CD4-positive, alpha-beta T cell (primary cell): Measurements from ENCODE around the gene EDA2R. TPM values are rescaled to one million over a fixed set of nuclear protein-coding genes. Genes with fewer than 3 reads are reported as not detected.

ENCODE experiments used
- ATAC-seq: fragments of 200-7000 bp; cut with Tn5 transposase; one replicate; pipeline ENCODE4 v1.10.0; 2022; ENCODE audit warnings: mild to moderate bottlenecking; ENCODE audit not compliant: poor library complexity
- CTCF ChIA-PET: fragments of 350-600 bp; sonication (Branson Sonifier 250); formaldehyde crosslinking; loops from one replicate; lab custom pipeline; 2021; ENCODE audit warnings: antibody characterized with exemption, inconsistent platforms; lab: Charles Lee
- POLR2A ChIA-PET: fragments of 350-600 bp; sonication (Branson Sonifier 250); formaldehyde crosslinking; loops from one replicate; lab custom pipeline; 2021; ENCODE audit warnings: antibody characterized with exemption, inconsistent platforms; lab: Charles Lee
- DNase-seq, 14 experiments: peaks; one replicate each; pipeline ENCODE4 v3.0.0-alpha.2; 2013 to 2020; ENCODE audit warnings: mixed read lengths in 2 of 14
- H3K27ac ChIP-seq, 2 donors: one replicate each; pipeline versions ENCODE4 v1.5.1 to v1.7.0; 2013; ENCODE audit warnings: low read length in 2 of 2, low read depth in 1 of 2, mild to moderate bottlenecking in 1 of 2
- H3K27me3 ChIP-seq, 2 experiments: 1 replicate in 1 of 2; 2 replicates in 1 of 2; pipeline versions ENCODE4 v1.6.1 to v1.7.0; 2013; ENCODE audit warnings: low read length in 2 of 2, control low read depth in 1 of 2, mild to moderate bottlenecking in 1 of 2, moderate library complexity in 1 of 2; ENCODE audit not compliant: insufficient read depth in 2 of 2, control insufficient read depth in 1 of 2
- H3K36me3 ChIP-seq: one replicate; pipeline ENCODE4 v1.6.1; 2013; ENCODE audit warnings: low read length, control low read depth; ENCODE audit not compliant: insufficient read depth
- H3K4me1 ChIP-seq: one replicate; pipeline ENCODE4 v1.6.1; 2013; ENCODE audit warnings: low read length, control low read depth; ENCODE audit not compliant: insufficient read depth
- H3K4me3 ChIP-seq: one replicate; pipeline ENCODE4 v1.5.1; 2013; ENCODE audit warnings: mild to moderate bottlenecking, low read length, moderate library complexity
- H3K9me3 ChIP-seq, 2 experiments: 1 replicate in 1 of 2; 2 replicates in 1 of 2; pipeline versions ENCODE4 v1.6.1 to v1.7.0; 2013; ENCODE audit warnings: low read length in 2 of 2, mild to moderate bottlenecking in 2 of 2, control low read depth in 1 of 2, moderate library complexity in 1 of 2; ENCODE audit not compliant: control insufficient read depth in 1 of 2, insufficient read depth in 1 of 2
- H3K27ac Mint-ChIP-seq: one replicate; pipeline ENCODE4 v1.8.0; 2020; ENCODE audit warnings: mixed read lengths
- H3K27me3 Mint-ChIP-seq: one replicate; pipeline ENCODE4 v1.8.0; 2021; ENCODE audit warnings: mixed read lengths
- H3K36me3 Mint-ChIP-seq: one replicate; pipeline ENCODE4 v1.8.0; 2021; ENCODE audit warnings: low read depth, mixed read lengths
- H3K4me1 Mint-ChIP-seq: one replicate; pipeline ENCODE4 v1.8.0; 2021; ENCODE audit warnings: low read depth, mixed read lengths
- H3K4me3 Mint-ChIP-seq: one replicate; pipeline ENCODE4 v1.8.0; 2020; ENCODE audit warnings: mild to moderate bottlenecking, mixed read lengths
- H3K9me3 Mint-ChIP-seq: one replicate; pipeline ENCODE4 v1.8.0; 2020; ENCODE audit warnings: mixed read lengths
- CTCF ChIP-seq: fragments of 200-600 bp; IDR thresholded peaks from one replicate; pipeline ENCODE4 v1.8.0; 2022; ENCODE audit warnings: antibody characterized with exemption, mild to moderate bottlenecking
- intact Hi-C, 2 experiments: fragments of 100-400 bp; cut with DNase I in 1 of 2; cut with micrococcal nuclease in 1 of 2; formaldehyde crosslinking; loops; one replicate each; pipeline versions ENCODE4 v1.15.1 to v1.9.0; 2023 to 2025; cut with DNase I, micrococcal nuclease
- total RNA-seq, 174 experiments: library from RNA in 2 of 174; stranded (reverse) in 2 of 174; gene quantifications; one replicate each; pipeline ENCODE4 v1.2.3 and lab custom pipeline; 2021 to 2026

EDA2R gene
- total RNA-seq, 2 experiments from 2014 or later: 0.17 TPM; not detected in 1

- Mint-ChIP-seq H3K27me3 (no peaks in the 10 kb centered on the region), H3K4me1 (no peaks in the 10 kb centered on the region), H3K36me3 (no peaks in the 10 kb centered on the region), H3K9me3 (no peaks in the 10 kb centered on the region), H3K27ac (no peak overlapping the region), H3K4me3 (no peak overlapping the region)
- no peak overlapping the region for H3K4me3 ChIP-seq
- ATAC-seq (no peak), DNase-seq (no peak)
- POLR2A ChIA-PET: no interaction called here
- no peak for TF ChIP-seq CTCF
- no peaks in the 10 kb centered on the region for H3K9me3 ChIP-seq
- H3K36me3 ChIP-seq: no peaks in the 10 kb centered on the region
- CTCF ChIA-PET: no interaction called here
- H3K27ac ChIP-seq: no peak overlapping the region
- intact Hi-C loops: no loop called here
- no peaks in the 10 kb centered on the region for H3K4me1 ChIP-seq
- no peaks in the 10 kb centered on the region for H3K27me3 ChIP-seq
These were observed 84.9 kb downstream of the EDA2R start for GRCh38 chrX:66553973-66554372.

- ATAC-seq: no peak
- Mint-ChIP-seq H3K9me3 (no peaks in the 10 kb centered on the region), H3K27ac (no peak overlapping the region), H3K4me3 (no peak overlapping the region), H3K27me3 (no peaks in the 10 kb centered on the region), H3K4me1 (no peaks in the 10 kb centered on the region), H3K36me3 (no peaks in the 10 kb centered on the region)
- no peaks in the 10 kb centered on the region for H3K4me1 ChIP-seq
- intact Hi-C loops: no loop called here
- no peak overlapping the region for H3K27ac ChIP-seq
- ChIA-PET POLR2A (no interaction called here), CTCF (no interaction called here)
- no peaks in the 10 kb centered on the region for H3K27me3 ChIP-seq
- H3K9me3 ChIP-seq: no peaks in the 10 kb centered on the region
- H3K36me3 ChIP-seq: no peaks in the 10 kb centered on the region
- no peak for TF ChIP-seq CTCF
- no peak overlapping the region for H3K4me3 ChIP-seq
- no peak for DNase-seq
These were observed 91.0 kb downstream of the EDA2R start for GRCh38 chrX:66547847-66548369.
